PC-3 (cell line): Measurements from ENCODE around the gene HAPLN3. TPM values are rescaled to one million over a fixed set of nuclear protein-coding genes. Genes with fewer than 3 reads are reported as not detected.

Experiments used
- ATAC-seq: fragments of 200-7000 bp; cut with Tn5 transposase; 2 replicates; pipeline ENCODE4 v1.9.1; 2020; ENCODE audit warnings: mild to moderate bottlenecking, moderate library complexity
- BruUV-seq: library from RNA; stranded (reverse); fragments of 400-500 nt; replicated peaks from 2 replicates; lab custom pipeline; 2021; lab: Mats Ljungman, UMichigan
- CTCF ChIA-PET: fragments of 300-600 bp; sonication (Branson Sonifier 250); formaldehyde crosslinking; loops from one replicate; lab custom pipeline; 2022; ENCODE audit warnings: antibody characterized with exemption; lab: Charles Lee
- POLR2A ChIA-PET: fragments of 300-600 bp; sonication (Branson Sonifier 250); formaldehyde crosslinking; loops from one replicate; lab custom pipeline; 2022; ENCODE audit warnings: antibody characterized with exemption; ENCODE audit not compliant: unreplicated experiment; lab: Charles Lee
- DNase-seq: peaks from one replicate; pipeline ENCODE4 v3.0.0-alpha.2; 2015
- H2AFZ ChIP-seq: fragments of 300-600 bp; sonication (generic); 2 replicates; pipeline ENCODE4 v1.6.0; 2016; ENCODE audit warnings: antibody characterized with exemption, low read length
- H3F3A ChIP-seq: fragments of 300-600 bp; sonication (generic); one replicate; pipeline ENCODE4 v1.6.0; 2017; ENCODE audit warnings: antibody characterized with exemption, low read length, control low read depth, mild to moderate bottlenecking; ENCODE audit not compliant: unreplicated experiment
- H3K27ac ChIP-seq: fragments of 300-600 bp; sonication (generic); 2 replicates; pipeline ENCODE4 v1.5.1; 2016; ENCODE audit warnings: mild to moderate bottlenecking, low read length
- H3K27me3 ChIP-seq: fragments of 300-600 bp; sonication (generic); 2 replicates; pipeline ENCODE4 v1.6.1; 2016; ENCODE audit warnings: low read length, mixed read lengths
- H3K36me3 ChIP-seq: fragments of 300-600 bp; sonication (generic); 2 replicates; pipeline ENCODE4 v1.6.1; 2016; ENCODE audit warnings: low read depth, mixed run types, low read length, mixed read lengths
- H3K4me1 ChIP-seq: fragments of 300-600 bp; sonication (generic); 2 replicates; pipeline ENCODE4 v1.5.1; 2016; ENCODE audit warnings: low read length; ENCODE audit not compliant: insufficient read depth
- H3K4me2 ChIP-seq: fragments of 300-600 bp; sonication (generic); 2 replicates; pipeline ENCODE4 v1.6.0; 2016; ENCODE audit warnings: low read length
- H3K4me3 ChIP-seq: fragments of 300-600 bp; sonication (generic); 2 replicates; pipeline ENCODE4 v1.5.1; 2016; ENCODE audit warnings: mild to moderate bottlenecking, low read length, mixed read lengths
- H3K79me2 ChIP-seq: fragments of 300-600 bp; sonication (generic); 2 replicates; pipeline ENCODE4 v1.6.1; 2017; ENCODE audit warnings: low read length, mixed read lengths
- H3K9ac ChIP-seq: fragments of 300-600 bp; sonication (generic); 2 replicates; pipeline ENCODE4 v1.6.0; 2016; ENCODE audit warnings: mild to moderate bottlenecking, low read length
- H3K9me2 ChIP-seq: fragments of 300-600 bp; sonication (generic); replicated peaks from 2 replicates; pipeline ENCODE4 v1.6.1; 2016; ENCODE audit warnings: mixed run types, low read length, mixed read lengths
- H3K9me3 ChIP-seq: fragments of 300-600 bp; sonication (generic); 2 replicates; pipeline ENCODE4 v1.6.1; 2016; ENCODE audit warnings: low read length, mixed read lengths
- H4K20me1 ChIP-seq: fragments of 300-600 bp; sonication (generic); 2 replicates; pipeline ENCODE4 v1.6.1; 2016; ENCODE audit warnings: low read length, mixed read lengths
- CTCF ChIP-seq: fragments of 300-600 bp; sonication (generic); conservative IDR thresholded peaks from 2 replicates; pipeline ENCODE4 v1.5.1; 2017; ENCODE audit warnings: antibody characterized with exemption, low read depth, mild to moderate bottlenecking, low read length
- EZH2 ChIP-seq: fragments of 300-600 bp; sonication (generic); IDR thresholded peaks from one replicate; pipeline ENCODE4 v1.6.1; 2017; ENCODE audit warnings: antibody characterized with exemption, mild to moderate bottlenecking, low read length; ENCODE audit not compliant: unreplicated experiment
- EZH2phosphoT487 ChIP-seq: fragments of 300-600 bp; sonication (generic); IDR thresholded peaks from 2 replicates; pipeline ENCODE4 v1.6.1; 2018; ENCODE audit warnings: mild to moderate bottlenecking, antibody characterized with exemption, low read length, borderline replicate concordance
- intact Hi-C: fragments of 100-400 bp; cut with micrococcal nuclease; formaldehyde crosslinking; loops from 2 replicates; pipeline ENCODE4 v1.9.0; 2023
- total RNA-seq: library from RNA; depleted of rRNA; stranded (reverse); fragments of >200 nt; gene quantifications from 2 replicates; pipeline ENCODE4 v1.2.3, GENCODE V29; 2014

The HAPLN3 gene
- total RNA-seq, 1 experiment from 2014 or later = 1.1 TPM

DNA sequence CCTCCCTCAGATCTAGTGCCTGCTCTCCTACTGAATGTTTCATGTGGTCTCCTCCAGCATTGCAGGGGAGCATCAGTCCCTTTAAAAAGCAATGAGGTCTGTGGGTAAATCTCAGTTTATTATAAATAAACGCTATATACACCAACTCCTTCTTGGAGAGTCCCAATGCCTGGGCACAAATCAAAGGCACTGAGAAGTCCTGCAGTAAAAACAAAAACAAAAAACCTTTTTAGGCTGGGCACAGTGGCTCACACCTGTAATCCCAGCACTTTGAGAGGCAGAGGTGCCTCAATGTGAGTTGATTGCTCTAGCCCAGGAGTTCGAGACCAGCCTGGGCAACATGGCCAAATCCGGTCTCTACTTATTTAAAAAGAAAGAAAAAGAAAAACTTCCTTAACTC lies 47.1 kb downstream of the HAPLN3 start:
- TF ChIP-seq EZH2 (no peak), CTCF (no peak), EZH2phosphoT487 (no peak)

DNA sequence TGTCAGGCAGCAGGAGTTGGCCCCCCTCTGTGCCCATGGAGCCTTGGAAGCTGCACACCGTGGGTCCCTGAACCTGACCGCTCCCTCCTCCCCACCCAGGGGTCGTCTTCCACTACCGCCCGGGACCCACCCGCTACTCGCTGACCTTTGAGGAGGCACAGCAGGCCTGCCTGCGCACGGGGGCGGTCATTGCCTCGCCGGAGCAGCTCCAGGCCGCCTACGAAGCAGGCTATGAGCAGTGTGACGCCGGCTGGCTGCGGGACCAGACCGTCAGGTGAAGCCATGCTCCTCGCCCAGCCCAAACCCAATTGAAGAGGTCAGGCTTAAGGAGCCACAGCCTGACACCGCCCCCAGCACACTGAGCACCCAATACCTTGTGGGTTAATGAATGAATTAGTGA lies 48.2 kb downstream of the HAPLN3 start:
- Histone ChIP-seq H3K27ac (no peak overlapping the region), H3K9me2 (no peaks in the 10 kb centered on the region), H3K36me3 (no peaks in the 10 kb centered on the region), H3K9me3 (no peaks in the 10 kb centered on the region), H2AFZ (no peak overlapping the region), H3K4me1 (no peaks in the 10 kb centered on the region), H3K79me2 (no peaks in the 10 kb centered on the region), H4K20me1 (no peaks in the 10 kb centered on the region), H3K4me2 (no peak overlapping the region), H3F3A (no peaks in the 10 kb centered on the region), H3K27me3 (no peaks in the 10 kb centered on the region), H3K9ac (no peak overlapping the region), H3K4me3 (no peak overlapping the region)
- POLR2A ChIA-PET = no interaction called here
- BruUV-seq = no TSS peak
- intact Hi-C loops = no loop called here
- no peak for ATAC-seq
- no peak for DNase-seq
- TF ChIP-seq EZH2 = no peak
- no peak for TF ChIP-seq CTCF
- no peak for TF ChIP-seq EZH2phosphoT487
- CTCF ChIA-PET = no interaction called here

More for the DNA sequence above, 47.1 kb downstream of the HAPLN3 start:
- no peak for ATAC-seq
- CTCF ChIA-PET = no interaction called here
- Histone ChIP-seq H2AFZ (no peak overlapping the region), H3K9ac (no peak overlapping the region), H3K4me3 (no peak overlapping the region), H3F3A (no peaks in the 10 kb centered on the region), H3K27ac (no peak overlapping the region), H3K4me2 (no peak overlapping the region), H3K9me3 (no peaks in the 10 kb centered on the region), H3K9me2 (no peaks in the 10 kb centered on the region), H3K79me2 (no peaks in the 10 kb centered on the region), H3K27me3 (peaks cover 7% of the 10 kb centered on the region), H3K36me3 (no peaks in the 10 kb centered on the region), H3K4me1 (no peaks in the 10 kb centered on the region), H4K20me1 (no peaks in the 10 kb centered on the region)
- no TSS peak for BruUV-seq
- POLR2A ChIA-PET = no interaction called here
- intact Hi-C loops = no loop called here
- DNase-seq = no peak

- CTCF ChIA-PET = no interaction called here
- no peak for DNase-seq
- H3K27me3 ChIP-seq = no peaks in the 10 kb centered on the region
These were observed 49.7 kb downstream of the HAPLN3 start for GRCh38 chr15:88845616-88846015.

More at GRCh38 chr15:88845616-88846015, 49.7 kb downstream of the HAPLN3 start:
- intact Hi-C loops = no loop called here
- POLR2A ChIA-PET = no interaction called here
- no peaks in the 10 kb centered on the region for H3K36me3 ChIP-seq
- H3K9me2 ChIP-seq = no peaks in the 10 kb centered on the region
- no peak overlapping the region for H3K4me2 ChIP-seq
- H3F3A ChIP-seq = no peaks in the 10 kb centered on the region
- no peaks in the 10 kb centered on the region for H3K4me1 ChIP-seq
- H3K79me2 ChIP-seq = no peaks in the 10 kb centered on the region
- TF ChIP-seq EZH2 = no peak
- no peak for TF ChIP-seq EZH2phosphoT487
- TF ChIP-seq CTCF = no peak
- no peaks in the 10 kb centered on the region for H4K20me1 ChIP-seq
- no TSS peak for BruUV-seq
- H3K9ac ChIP-seq = no peak overlapping the region
- no peak overlapping the region for H2AFZ ChIP-seq
- no peaks in the 10 kb centered on the region for H3K9me3 ChIP-seq
- H3K27ac ChIP-seq = no peak overlapping the region
- no peak for ATAC-seq
- no peak overlapping the region for H3K4me3 ChIP-seq
